ENCODE data around the gene PLA2G4F.

The PLA2G4F gene

DNA sequence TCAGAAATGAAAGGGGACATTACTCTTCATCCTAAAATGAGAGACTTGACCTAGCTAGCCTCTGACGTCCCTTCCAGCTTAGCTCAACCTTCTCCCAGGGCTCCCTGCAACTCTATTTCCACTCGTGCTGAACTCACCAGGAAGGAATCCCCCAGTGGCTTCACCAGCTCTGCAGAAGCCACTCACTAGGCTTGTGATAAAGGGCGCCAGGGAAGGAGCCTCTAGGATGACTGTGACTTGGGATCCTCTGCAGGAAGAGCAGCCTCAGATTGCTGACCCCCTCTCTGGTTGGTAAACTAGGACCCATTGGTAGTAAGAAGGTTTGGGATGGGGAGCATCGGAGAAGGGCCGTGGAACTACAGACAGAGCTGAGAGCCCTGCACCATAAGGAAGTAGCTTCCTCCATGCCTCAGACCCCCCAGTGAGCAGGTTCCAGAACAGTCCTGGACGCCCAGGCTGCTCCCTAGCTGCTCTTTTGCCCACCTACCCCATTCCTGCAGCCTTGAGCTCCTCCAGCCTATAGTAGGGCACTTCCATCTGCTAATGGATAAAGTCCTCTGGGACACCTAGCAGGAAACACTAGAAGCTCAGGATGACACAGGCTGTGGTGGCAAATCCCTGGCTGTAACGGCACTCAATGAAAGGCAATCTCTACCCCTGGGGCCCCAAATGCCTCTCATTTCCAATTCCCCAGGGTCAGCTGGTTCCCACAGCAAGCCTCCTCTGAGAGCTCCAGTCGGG is 26.0 kb downstream of the PLA2G4F start:
- H3K4me1 ChIP-seq, result no peaks in the 10 kb centered on the region; the same call in 1 of the 2 replicates
- TF ChIP-seq, protein P1, sequence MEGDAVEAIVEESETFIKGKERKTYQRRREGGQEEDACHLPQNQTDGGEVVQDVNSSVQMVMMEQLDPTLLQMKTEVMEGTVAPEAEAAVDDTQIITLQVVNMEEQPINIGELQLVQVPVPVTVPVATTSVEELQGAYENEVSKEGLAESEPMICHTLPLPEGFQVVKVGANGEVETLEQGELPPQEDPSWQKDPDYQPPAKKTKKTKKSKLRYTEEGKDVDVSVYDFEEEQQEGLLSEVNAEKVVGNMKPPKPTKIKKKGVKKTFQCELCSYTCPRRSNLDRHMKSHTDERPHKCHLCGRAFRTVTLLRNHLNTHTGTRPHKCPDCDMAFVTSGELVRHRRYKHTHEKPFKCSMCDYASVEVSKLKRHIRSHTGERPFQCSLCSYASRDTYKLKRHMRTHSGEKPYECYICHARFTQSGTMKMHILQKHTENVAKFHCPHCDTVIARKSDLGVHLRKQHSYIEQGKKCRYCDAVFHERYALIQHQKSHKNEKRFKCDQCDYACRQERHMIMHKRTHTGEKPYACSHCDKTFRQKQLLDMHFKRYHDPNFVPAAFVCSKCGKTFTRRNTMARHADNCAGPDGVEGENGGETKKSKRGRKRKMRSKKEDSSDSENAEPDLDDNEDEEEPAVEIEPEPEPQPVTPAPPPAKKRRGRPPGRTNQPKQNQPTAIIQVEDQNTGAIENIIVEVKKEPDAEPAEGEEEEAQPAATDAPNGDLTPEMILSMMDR (IDR thresholded peaks at IDR 0.05; ENCODE audit: low read depth, low read length), result no peak
- H3K4me3 ChIP-seq (ENCODE audit: low read depth, low read length), result no peak overlapping the region
- no peaks in the 10 kb centered on the region for H3K36me3 ChIP-seq
- DNase-seq, result no peak
- H3K27me3 ChIP-seq, result no peaks in the 10 kb centered on the region
- no peaks in the 10 kb centered on the region for H3K9me3 ChIP-seq

DNA sequence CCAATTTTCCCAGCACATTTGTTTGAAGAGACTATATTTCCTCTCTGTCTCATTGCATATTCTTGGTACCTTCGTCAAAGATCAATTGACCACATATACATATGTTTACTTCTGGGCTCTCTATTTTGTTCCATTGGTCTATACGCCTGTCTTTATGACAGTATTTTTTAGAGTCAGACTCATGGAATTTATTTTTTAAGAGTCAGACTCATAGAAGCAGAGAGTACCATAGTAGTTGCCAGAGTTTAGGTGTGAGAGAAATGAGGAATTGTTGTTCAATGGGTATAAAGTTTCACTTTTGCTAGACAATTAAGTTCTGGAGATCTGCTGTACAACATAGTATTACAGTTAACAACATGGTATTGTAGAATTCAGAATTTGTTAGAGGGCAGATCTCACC is 27.1 kb downstream of the PLA2G4F start:
- no peaks in the 10 kb centered on the region for H3K9me3 ChIP-seq
- no peaks in the 10 kb centered on the region for H3K36me3 ChIP-seq
- H3K4me3 ChIP-seq (ENCODE audit: low read depth, low read length), result no peak overlapping the region
- H3K4me1 ChIP-seq, result no peaks in the 10 kb centered on the region; the same call in 1 of the 2 replicates
- no peaks in the 10 kb centered on the region for H3K27me3 ChIP-seq
- no peak for DNase-seq
- TF ChIP-seq, protein P1 (IDR thresholded peaks at IDR 0.05; ENCODE audit: low read depth, low read length), result no peak

DNA sequence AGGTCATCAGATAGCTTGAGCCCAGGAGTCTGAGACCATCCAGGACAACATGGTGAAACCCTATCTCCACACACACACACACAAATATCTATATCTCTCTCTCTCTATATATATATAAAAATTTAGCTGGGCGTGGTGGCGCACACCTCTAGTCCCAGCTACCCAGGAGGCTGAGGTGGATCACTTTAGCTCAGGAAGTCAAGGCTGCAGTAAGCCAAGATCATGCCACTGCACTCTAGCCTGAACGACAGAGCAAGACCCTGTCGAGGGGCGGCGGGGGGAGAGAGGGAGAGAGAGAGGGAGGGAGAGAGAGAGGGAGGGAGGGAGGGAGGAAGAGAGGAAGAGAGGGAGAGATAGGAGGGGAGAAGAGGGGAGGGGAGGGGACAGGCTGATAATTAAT is 28.0 kb downstream of the PLA2G4F start:
- H3K4me3 ChIP-seq (ENCODE audit: low read depth, low read length), result no peak overlapping the region
- no peaks in the 10 kb centered on the region for H3K27me3 ChIP-seq
- TF ChIP-seq, protein P1 (IDR thresholded peaks at IDR 0.05; ENCODE audit: low read depth, low read length), result no peak
- no peaks in the 10 kb centered on the region; the same call in 1 of the 2 replicates for H3K4me1 ChIP-seq
- no peaks in the 10 kb centered on the region for H3K36me3 ChIP-seq
- no peak for DNase-seq
- H3K9me3 ChIP-seq, result no peaks in the 10 kb centered on the region

DNA sequence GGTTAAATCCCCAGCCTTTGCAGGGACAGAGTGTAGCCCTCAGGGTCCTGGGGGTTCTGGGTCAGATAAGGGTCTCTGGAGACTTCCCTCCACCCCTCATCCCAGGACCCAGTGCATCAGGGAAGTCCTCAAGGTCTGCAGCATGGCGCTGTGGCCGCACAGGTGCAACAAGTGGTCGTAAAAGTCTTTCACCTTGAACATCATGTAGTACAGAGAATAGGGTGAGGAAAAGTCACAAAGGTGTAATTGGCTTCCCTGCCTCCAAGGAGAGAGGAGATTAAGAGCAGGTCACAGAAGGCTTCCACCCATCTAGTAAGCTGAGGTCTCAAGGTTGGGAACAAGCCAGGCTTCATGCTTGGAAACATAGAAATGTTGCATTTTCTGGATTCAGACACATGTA is 32.9 kb downstream of the PLA2G4F start:
- TF ChIP-seq, protein P1 (IDR thresholded peaks at IDR 0.05; ENCODE audit: low read depth, low read length), result no peak
- Histone ChIP-seq H3K4me3 (ENCODE audit: low read depth, low read length) (no peak overlapping the region), H3K36me3 (no peaks in the 10 kb centered on the region), H3K9me3 (no peaks in the 10 kb centered on the region), H3K27me3 (no peaks in the 10 kb centered on the region), H3K4me1 (peaks cover 10% of the 10 kb centered on the region)
- no peak for DNase-seq

DNA sequence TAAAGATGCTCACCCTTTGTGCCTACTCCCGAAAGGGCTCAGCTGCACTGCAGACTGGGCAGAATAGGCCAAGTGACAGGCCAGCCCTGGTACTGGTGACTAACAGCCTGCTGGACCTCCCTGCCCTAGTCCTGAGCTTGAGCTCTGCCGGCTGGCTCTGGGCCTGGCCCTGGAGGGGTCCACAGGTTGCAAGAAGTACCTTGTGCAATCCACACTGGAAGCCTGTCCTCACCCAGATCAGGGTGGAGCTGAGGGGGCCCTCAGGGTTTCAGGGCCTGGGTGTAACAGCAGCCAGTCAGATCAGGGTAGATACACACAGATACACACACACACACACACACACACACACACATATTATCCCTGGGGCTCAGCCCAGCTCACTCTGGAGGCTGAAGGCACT is 34.8 kb downstream of the PLA2G4F start:
- Histone ChIP-seq H3K27me3 (no peaks in the 10 kb centered on the region), H3K4me3 (ENCODE audit: low read depth, low read length) (no peak overlapping the region), H3K36me3 (no peaks in the 10 kb centered on the region), H3K9me3 (no peaks in the 10 kb centered on the region), H3K4me1 (peaks cover 10% of the 10 kb centered on the region)
- DNase-seq, result no peak
- TF ChIP-seq, protein P1 (IDR thresholded peaks at IDR 0.05; ENCODE audit: low read depth, low read length), result no peak

DNA sequence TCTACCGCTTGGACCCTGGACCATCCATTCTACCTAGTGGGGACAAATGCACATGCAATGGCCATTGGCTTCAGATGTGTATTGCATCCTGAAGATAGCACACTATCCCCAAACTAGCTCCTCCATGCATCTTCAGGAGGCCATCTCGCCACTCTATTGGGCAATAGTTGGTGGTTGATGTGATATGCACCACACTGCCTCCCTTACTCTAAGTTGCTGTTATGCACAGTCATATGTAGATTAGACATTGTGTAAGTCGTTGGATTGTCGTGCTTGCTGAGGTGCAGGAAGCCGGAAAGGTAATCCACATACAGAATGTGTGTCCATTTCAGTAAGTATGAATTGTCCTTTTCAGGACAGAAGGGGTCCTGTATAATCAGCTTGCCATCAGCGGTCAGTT is 35.4 kb downstream of the PLA2G4F start:
- H3K36me3 ChIP-seq, result no peaks in the 10 kb centered on the region
- no peak overlapping the region for H3K4me3 ChIP-seq (ENCODE audit: low read depth, low read length)
- no peaks in the 10 kb centered on the region for H3K9me3 ChIP-seq
- H3K27me3 ChIP-seq, result no peaks in the 10 kb centered on the region
- H3K4me1 ChIP-seq, result peaks cover 10% of the 10 kb centered on the region
- DNase-seq, result no peak
- TF ChIP-seq, protein P1 (IDR thresholded peaks at IDR 0.05; ENCODE audit: low read depth, low read length), result no peak

Data from BE2C (cell line).